Activated effector memory CD4-positive, alpha-beta T cell treated with Interleukin-2 at 50 U/mL for 16 hours (primary cell): Measurements from ENCODE around the gene BAX.

Experiments
- DNase-seq: peaks from one replicate; pipeline ENCODE4 v3.0.0-alpha.2; 2020

Gene BAX

DNA sequence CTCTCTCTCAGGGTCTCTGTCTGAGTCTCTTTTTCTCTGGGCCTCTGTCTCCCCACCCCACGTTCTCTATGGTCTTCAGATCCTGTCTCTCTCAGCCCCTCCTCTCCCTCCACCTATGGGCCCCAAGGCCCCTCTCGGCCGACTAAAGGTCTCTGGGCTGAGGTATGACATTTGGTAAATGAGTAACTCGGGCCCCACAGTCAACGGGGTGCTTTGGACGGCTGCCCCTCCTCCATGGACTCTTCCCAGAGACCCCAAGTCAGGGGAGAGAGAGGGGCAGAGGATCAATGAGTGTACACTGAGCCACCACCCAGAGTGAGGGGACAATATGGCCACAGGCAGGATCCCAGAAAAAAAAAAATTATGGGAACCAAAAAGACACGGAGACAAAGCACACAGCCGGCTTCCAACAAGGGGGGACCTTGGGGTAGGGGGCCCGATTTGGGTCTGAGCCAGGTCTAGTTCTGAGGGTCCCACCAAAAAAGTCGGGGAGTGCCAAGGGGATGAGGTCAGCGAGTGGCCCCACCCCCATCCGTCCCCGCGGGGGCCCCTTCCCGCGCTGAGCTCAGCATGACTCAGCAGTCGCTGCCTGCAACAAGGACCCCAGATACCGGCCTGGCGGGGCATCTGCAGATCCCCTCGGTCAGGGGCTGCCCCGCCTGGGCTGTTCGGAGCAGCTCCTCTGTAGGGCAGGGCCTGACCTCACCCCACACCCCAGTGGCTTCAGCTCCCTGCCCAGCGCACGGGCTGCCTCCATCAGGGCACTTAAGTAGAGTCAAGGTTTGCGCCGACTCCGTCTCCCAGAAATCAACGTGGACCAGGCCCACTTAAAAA lies 8.9 kb downstream of the BAX start:
- peak; percentile 33 for DNase-seq

DNA sequence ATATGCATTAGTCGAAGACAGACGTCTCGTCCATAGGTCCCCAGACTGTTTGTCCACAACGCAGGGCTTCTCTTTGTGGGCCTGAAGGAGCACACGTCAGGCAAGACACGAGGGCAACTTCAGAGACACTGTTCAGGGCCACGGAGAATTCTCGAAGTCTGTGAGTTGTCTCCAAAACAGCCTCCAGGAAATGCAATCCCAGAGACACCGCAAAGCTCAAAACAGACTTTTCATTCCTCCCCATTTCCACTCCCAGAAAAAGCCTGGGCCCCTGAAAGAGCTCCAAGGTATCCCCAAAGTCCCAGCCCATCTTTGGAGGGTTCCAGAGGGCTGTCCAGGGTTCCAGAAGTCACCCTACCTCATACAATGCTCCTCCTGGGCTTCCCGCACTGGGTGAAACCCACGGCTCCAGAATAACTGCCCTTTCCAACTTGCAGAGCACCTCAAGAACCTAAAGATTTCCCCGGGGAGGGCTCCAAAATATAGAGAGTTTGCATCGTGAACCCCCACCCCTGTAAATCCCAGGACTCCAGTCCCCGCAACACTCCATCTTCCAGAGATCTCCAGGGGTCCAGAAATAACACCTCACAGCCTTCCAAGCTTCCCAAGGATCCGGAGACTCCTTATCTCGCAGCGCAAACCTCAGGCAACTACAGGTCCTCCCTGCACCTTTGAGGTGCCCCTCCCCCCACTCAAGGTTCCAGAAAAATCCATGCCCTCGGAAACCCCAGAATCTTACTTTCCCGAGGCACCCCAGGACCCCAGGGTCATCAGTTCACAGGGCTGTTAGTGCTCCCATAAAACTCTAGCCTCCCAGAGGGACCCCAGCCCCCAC lies 9.7 kb downstream of the BAX start:
- no peak for DNase-seq

- DNase-seq, result peak; percentile 85
Observed at GRCh38 chr19:48965040-48965805, 10.5 kb downstream of the BAX start, which contains the start of gene FTL. TSS of gene FTL (plus strand) at chr19:48965309. CDS start at chr19:48965508, 199 bp downstream.

GRCh38 chr19:48965806-48966540 lies 11.3 kb downstream of the BAX start:
- DNase-seq, result peak; percentile 80

DNA sequence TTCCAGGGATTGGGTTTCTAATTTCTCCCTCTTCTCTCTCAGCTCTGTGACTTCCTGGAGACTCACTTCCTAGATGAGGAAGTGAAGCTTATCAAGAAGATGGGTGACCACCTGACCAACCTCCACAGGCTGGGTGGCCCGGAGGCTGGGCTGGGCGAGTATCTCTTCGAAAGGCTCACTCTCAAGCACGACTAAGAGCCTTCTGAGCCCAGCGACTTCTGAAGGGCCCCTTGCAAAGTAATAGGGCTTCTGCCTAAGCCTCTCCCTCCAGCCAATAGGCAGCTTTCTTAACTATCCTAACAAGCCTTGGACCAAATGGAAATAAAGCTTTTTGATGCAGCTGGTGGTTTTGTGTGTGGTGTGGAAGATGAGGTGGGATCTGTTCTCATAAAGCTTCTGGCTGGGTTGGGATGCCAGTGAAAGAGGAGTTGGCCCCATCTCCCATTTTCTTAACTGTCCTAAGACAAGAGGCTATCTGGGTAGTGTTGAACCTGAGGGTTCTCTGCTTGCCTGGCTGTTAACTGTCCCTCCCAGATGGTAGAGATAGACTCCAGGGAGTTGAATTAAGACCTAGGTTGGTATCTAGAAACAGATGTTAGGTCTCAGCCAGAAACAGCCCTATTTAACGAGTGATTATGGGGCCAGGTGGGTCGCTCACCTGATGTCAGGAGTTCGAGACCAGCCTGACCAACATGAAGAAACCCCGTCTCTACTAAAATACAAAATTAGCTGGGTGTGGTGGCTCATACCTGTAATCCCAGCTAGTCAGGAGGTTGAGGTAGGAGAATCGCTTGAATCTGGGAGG lies 12.1 kb downstream of the BAX start:
- no peak for DNase-seq

GRCh38 chr19:48967346-48968178 lies 12.9 kb downstream of the BAX start:
- DNase-seq, result no peak

- no peak for DNase-seq
Observed at GRCh38 chr19:48968179-48968661, 13.5 kb downstream of the BAX start.

DNA sequence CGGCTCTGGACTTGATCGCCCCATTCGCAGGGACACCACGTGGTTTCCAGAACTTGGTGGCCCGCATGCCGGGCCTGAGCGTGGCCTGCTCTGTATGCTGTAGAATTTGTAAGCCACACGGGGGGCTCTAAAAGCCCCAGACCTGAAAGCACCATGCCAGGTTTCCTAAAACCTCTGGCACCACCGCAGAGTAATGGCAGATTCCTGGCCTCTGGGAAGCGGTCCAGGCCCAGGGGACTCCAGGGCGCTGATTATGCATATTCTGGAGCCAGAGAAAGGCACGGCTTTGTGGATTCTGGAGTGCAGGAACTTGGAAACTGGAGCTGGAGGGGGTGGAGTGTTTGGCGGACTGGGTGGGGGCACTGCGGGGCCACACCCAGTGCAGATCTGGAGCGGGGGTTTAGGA lies 14.1 kb downstream of the BAX start:
- no peak for DNase-seq

DNA sequence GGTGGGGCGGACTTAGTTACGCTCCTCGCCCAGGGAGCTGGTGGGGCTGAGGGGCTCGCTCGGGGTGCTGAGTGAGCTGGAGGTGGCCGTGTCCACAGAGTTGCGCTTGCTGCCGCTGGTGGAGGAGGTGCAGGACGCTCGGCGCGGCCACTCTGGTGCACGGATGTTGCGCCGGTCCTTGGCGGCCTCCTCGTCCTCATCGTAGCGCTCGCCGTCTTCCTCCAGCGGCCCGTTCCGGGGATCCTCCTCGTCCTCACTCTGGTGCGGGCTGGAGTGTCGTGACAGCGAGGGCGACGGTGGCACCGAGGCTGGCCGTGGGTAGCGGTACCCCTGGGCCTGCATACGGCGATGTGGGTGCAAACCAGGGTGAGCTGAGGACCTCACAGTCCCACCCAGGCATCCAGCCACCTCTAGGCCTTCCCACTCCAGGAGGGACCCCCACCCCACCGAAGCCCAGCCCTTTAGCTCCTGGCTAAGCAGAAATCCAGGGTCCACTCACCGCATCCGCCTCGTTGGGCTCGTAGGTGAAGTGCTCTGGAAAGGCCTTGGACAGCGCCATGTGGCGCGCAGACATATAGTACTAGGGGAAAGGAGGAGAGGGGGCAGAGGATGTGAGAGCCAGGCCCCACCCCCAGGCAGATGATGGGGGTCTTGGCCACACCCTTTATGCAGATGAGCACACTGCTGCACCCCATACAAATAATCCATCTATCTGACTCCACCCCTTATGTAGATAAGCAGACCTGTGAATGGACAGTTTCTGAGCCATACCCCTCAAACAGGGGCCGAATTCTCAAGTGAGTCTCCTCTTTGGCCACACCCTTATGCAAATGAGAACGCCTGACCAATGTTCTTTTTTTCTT lies 14.8 kb downstream of the BAX start:
- DNase-seq, result no peak

GRCh38 chr19:48970139-48970766 lies 15.6 kb downstream of the BAX start:
- no peak for DNase-seq

DNA sequence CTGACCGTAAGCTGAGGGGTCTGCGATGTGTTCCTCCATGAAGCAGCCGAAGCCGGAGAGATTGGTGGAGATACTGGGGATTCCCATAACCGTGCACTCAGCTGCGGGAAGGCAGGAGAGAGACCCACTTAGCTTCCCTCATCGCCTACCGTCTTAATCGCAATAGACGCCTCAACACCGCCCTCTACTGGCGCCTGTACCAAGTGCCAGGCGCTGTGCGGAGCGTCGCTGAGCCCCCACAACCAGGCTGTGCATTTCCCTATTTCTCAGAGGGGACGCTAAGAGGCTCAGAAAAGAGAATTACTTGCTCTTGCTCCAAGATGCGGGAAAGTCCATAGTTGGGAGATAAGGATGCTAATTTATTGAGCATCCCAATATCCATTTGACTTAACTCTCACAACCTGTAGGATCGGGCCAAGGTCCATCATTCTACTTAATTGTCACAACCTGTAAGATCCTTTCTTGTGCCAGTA lies 16.3 kb downstream of the BAX start:
- DNase-seq, result peak; percentile 62

GRCh38 chr19:48975947-48976847 lies 21.5 kb downstream of the BAX start:
- DNase-seq, result no peak

DNA sequence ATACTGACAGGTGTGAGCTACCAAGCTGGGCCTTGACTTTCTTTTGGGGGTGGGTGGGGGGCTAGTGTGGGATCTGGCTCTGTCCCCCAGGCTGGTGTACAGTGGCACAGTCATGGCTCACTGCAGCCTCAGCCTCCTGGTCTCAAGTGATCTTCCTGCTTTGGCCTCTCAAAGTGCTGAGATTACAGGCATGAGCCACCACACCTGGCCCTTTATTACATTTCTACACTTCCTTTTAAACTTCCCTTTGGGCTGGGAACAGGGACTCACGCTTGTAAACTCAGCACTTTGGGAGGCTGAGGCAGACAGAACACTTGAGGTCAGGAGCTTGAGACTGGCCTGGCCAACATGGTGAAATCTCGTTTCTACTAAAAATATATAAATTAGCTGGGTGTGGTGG lies 22.4 kb downstream of the BAX start:
- DNase-seq, result no peak

DNA sequence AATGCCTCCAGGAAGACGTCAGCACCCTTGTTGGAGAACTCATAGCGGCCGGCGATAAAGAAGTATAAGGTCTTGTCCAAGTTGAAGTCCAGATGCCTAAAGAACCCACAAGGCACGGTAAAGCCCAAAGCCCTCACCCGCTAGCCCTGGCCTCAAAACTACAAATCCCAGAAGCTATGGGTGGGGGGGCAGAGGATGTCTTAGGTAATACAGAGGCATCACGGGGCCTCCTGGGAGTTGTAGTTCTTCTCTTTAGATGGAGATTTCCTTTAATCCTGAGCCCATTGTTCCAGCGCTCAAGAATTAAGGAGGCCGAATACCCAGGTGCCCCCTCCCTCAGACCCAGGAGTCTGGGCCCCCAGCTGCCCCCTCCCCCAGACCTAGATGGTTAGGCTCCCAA lies 27.6 kb downstream of the BAX start:
- no peak for DNase-seq

- no peak for DNase-seq
Observed at GRCh38 chr19:48985711-48986110, 31.0 kb downstream of the BAX start.

- DNase-seq, result no peak
Observed at GRCh38 chr19:48986211-48986610, 31.5 kb downstream of the BAX start.

DNA sequence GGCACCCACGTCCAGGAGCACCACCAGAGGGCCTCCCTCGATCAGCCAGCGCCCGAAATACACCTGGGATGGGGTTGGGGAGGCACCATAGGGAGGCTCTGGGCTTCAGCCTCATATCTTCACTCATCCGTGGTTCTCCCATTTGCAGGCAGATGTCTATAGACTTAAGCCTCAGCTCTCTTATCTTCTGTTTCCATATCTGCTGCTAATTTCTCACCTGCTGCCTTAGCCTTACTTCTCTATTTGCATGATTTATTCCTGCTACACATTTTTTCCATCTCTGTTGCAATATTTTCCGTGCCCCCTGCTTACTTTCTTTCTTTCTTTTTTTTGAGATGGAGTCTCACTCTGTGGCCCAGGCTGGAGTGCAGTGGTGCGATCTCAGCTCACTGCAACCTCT lies 32.6 kb downstream of the BAX start:
- DNase-seq, result no peak

GRCh38 chr19:48988286-48988685 lies 33.6 kb downstream of the BAX start:
- DNase-seq, result no peak
